Tibial nerve (tissue), 4 donors: ENCODE measurements around the gene MSANTD1.

Experiments used
- CTCF ChIP-seq, 5 experiments: fragments of 200-600 bp in 3 of 5; fragments of 450-650 bp in 2 of 5; sonication (generic) in 3 of 5; IDR thresholded peaks; one replicate each; pipeline ENCODE4 v1.5.1; 2016 to 2019; ENCODE audit warnings: antibody characterized with exemption in 5 of 5, mild to moderate bottlenecking in 3 of 5, moderate library complexity in 2 of 5
- EP300 ChIP-seq, 2 donors: sonication (generic); formaldehyde crosslinking; IDR thresholded peaks; one replicate each; pipeline ENCODE4 v1.6.1; 2017; ENCODE audit warnings: antibody characterized with exemption in 2 of 2, mild to moderate bottlenecking in 1 of 2
- POLR2A ChIP-seq, 2 donors: fragments of 450-650 bp; IDR thresholded peaks; one replicate each; pipeline ENCODE4 v1.6.1; 2017; ENCODE audit warnings: antibody characterized with exemption in 2 of 2, mild to moderate bottlenecking in 2 of 2, moderate library complexity in 2 of 2

- TF ChIP-seq POLR2A (IDR thresholded peaks at IDR 0.05) (no peak), CTCF (IDR thresholded peaks at IDR 0.05) (no peak), EP300 (IDR thresholded peaks at IDR 0.05) (no peak)
These were observed 28.3 kb upstream of the MSANTD1 start for GRCh38 chr4:3220476-3221183.
